Effector CD8-positive, alpha-beta T cell (primary cell): ENCODE measurements around the gene ACMSD.
"Not testable (repeated sequence)": the region's sequence is repeated elsewhere in the genome, so short reads cannot be mapped to it uniquely, and the experiment has no call there.

Source experiments
- DNase-seq: peaks from one replicate; lab custom pipeline; 2025; lab: John Stamatoyannopoulos, UW

Gene ACMSD

GRCh38 chr2:134905168-134905567, 66.8 kb downstream of the ACMSD start:
- DNase-seq = no peak

GRCh38 chr2:134906726-134907125, 68.3 kb downstream of the ACMSD start:
- DNase-seq = no peak

- not testable (repeated sequence) for DNase-seq
Measured at GRCh38 chr2:134907441-134908116, 69.2 kb downstream of the ACMSD start.

GRCh38 chr2:134910763-134911399, 72.5 kb downstream of the ACMSD start:
- DNase-seq = no peak

- no peak for DNase-seq
Measured at GRCh38 chr2:134911400-134911785, 73.0 kb downstream of the ACMSD start.

- no peak for DNase-seq
Measured at GRCh38 chr2:134912361-134912760, 73.9 kb downstream of the ACMSD start.

- DNase-seq = no peak
Measured at GRCh38 chr2:134917360-134917865, 79.0 kb downstream of the ACMSD start.

- DNase-seq = peak; percentile 89
Measured at GRCh38 chr2:134917888-134918525, 79.6 kb downstream of the ACMSD start.

- DNase-seq = peak; percentile 99
Measured at GRCh38 chr2:134918526-134919340, 80.3 kb downstream of the ACMSD start, which contains the start of gene CCNT2. CCNT2 (plus strand) TSS chr2:134918822; CDS start chr2:134918855, 33 bp downstream.

- peak; percentile 10 for DNase-seq
Measured at GRCh38 chr2:134919341-134920210, 81.2 kb downstream of the ACMSD start.

GRCh38 chr2:134924912-134925311, 86.5 kb downstream of the ACMSD start:
- no peak for DNase-seq

- DNase-seq = no peak
Measured at GRCh38 chr2:134926231-134926931, 88.0 kb downstream of the ACMSD start.

- no peak for DNase-seq
Measured at GRCh38 chr2:134927195-134927594, 88.8 kb downstream of the ACMSD start.

GRCh38 chr2:134932864-134933526, 94.6 kb downstream of the ACMSD start:
- no peak for DNase-seq

- DNase-seq = no peak
Measured at GRCh38 chr2:134933732-134934131, 95.3 kb downstream of the ACMSD start.

GRCh38 chr2:134934150-134934549, 95.7 kb downstream of the ACMSD start:
- DNase-seq = no peak

- no peak for DNase-seq
Measured at GRCh38 chr2:134934641-134935040, 96.2 kb downstream of the ACMSD start.

GRCh38 chr2:134936691-134937090, 98.3 kb downstream of the ACMSD start:
- DNase-seq = no peak

- no peak for DNase-seq
Measured at GRCh38 chr2:134943540-134943939, 105.1 kb downstream of the ACMSD start.

- DNase-seq = no peak
Measured at GRCh38 chr2:134944975-134945374, 106.6 kb downstream of the ACMSD start.
